HEK293 (cell line): ENCODE measurements around the gene NID1.

Experiments used
- CTCF ChIP-seq: fragments of 450-650 bp; formaldehyde crosslinking; IDR thresholded peaks from 2 replicates; pipeline ENCODE4 v1.5.1; 2016; ENCODE audit warnings: missing biosample characterization, missing genetic modification characterization
- OSR2 ChIP-seq: fragments of 450-650 bp; formaldehyde crosslinking; IDR thresholded peaks from 2 replicates; pipeline ENCODE4 v1.5.1; 2016; ENCODE audit warnings: missing biosample characterization, missing genetic modification characterization
- PBX3 ChIP-seq: sonication (generic); formaldehyde crosslinking; IDR thresholded peaks from 2 replicates; pipeline ENCODE4 v1.8.1; 2022; ENCODE audit warnings: mild to moderate bottlenecking, moderate library complexity, missing genetic modification reagents
- PRDM10 ChIP-seq: fragments of 450-650 bp; formaldehyde crosslinking; IDR thresholded peaks from 2 replicates; pipeline ENCODE4 v1.5.1; 2016; ENCODE audit warnings: missing biosample characterization, missing genetic modification characterization
- ZBTB49 ChIP-seq: fragments of 450-650 bp; formaldehyde crosslinking; IDR thresholded peaks from 2 replicates; pipeline ENCODE4 v1.5.1; 2016; ENCODE audit warnings: missing biosample characterization, missing genetic modification characterization, low read depth
- ZFP41 ChIP-seq: fragments of 450-650 bp; formaldehyde crosslinking; IDR thresholded peaks from 2 replicates; pipeline ENCODE4 v1.5.1; 2016; ENCODE audit warnings: missing biosample characterization, missing genetic modification characterization, borderline replicate concordance
- ZNF354C ChIP-seq: fragments of 450-650 bp; formaldehyde crosslinking; IDR thresholded peaks from 2 replicates; pipeline ENCODE4 v1.5.1; 2016; ENCODE audit warnings: missing biosample characterization, missing genetic modification characterization, low read depth, borderline replicate concordance
- ZNF561 ChIP-seq: fragments of 450-650 bp; IDR thresholded peaks from 2 replicates; pipeline ENCODE4 v1.5.1; 2018; ENCODE audit warnings: missing biosample characterization, missing genetic modification characterization, borderline replicate concordance

GRCh38 chr1:235992346-235992745, 72.5 kb downstream of the NID1 start:
- no peak for TF ChIP-seq ZBTB49 (tag by site-specific recombination)
- no peak for TF ChIP-seq PBX3
- no peak for TF ChIP-seq ZNF354C
- no peak for TF ChIP-seq CTCF (tag by site-specific recombination)
- no peak for TF ChIP-seq ZFP41 (tag by site-specific recombination)
- no peak for TF ChIP-seq OSR2 (tag by site-specific recombination)
- TF ChIP-seq ZNF561 (tag by site-specific recombination) = no peak
- no peak for TF ChIP-seq PRDM10
